H1 (cell line): ENCODE results near the gene MYRF. TPM values are rescaled to one million over a fixed set of nuclear protein-coding genes. Genes with fewer than 3 reads are reported as not detected.

Source experiments
- CTCF ChIA-PET: fragments of 300-600 bp; sonication (Branson Sonifier 250); formaldehyde crosslinking; loops from one replicate; lab custom pipeline; 2021; ENCODE audit not compliant: partially characterized antibody; lab: Charles Lee
- POLR2A ChIA-PET: fragments of 300-600 bp; sonication (Branson Sonifier 250); formaldehyde crosslinking; loops from one replicate; lab custom pipeline; 2021; ENCODE audit warnings: inconsistent platforms; ENCODE audit not compliant: partially characterized antibody; lab: Charles Lee
- DNase-seq, 2 experiments: peaks; one replicate each; pipeline versions ENCODE4 v3.0.0 to v3.0.0-alpha.2; 2010 to 2022; ENCODE audit warnings: low spot score in 2 of 2, low read depth in 1 of 2, mixed read lengths in 1 of 2
- FAIRE-seq: peaks from 2 replicates; lab custom pipeline; 2011; peaks lifted over from hg19 to GRCh38; lab: Jason Lieb, UNC
- H2AFZ ChIP-seq: 2 replicates; pipeline ENCODE4 v1.8.1; 2012; ENCODE audit warnings: low read length, inconsistent platforms
- H2AK5ac ChIP-seq: 2 replicates; pipeline ENCODE4 v1.6.1; 2013; ENCODE audit warnings: low read depth, low read length
- H2BK120ac ChIP-seq: replicated peaks from 2 replicates; pipeline ENCODE3; 2013; ENCODE audit warnings: low read depth, low read length, inconsistent platforms
- H2BK12ac ChIP-seq: 2 replicates; pipeline ENCODE4 v1.6.1; 2013; ENCODE audit warnings: low read depth, low read length
- H2BK15ac ChIP-seq: 2 replicates; pipeline ENCODE4 v1.6.1; 2013; ENCODE audit warnings: low read length
- H2BK20ac ChIP-seq: 2 replicates; pipeline ENCODE4 v1.6.1; 2013; ENCODE audit warnings: low read length
- H2BK5ac ChIP-seq: 2 replicates; pipeline ENCODE4 v1.6.1; 2013; ENCODE audit warnings: low read depth, low read length
- H3K14ac ChIP-seq: 2 replicates; pipeline ENCODE4 v1.6.1; 2013; ENCODE audit warnings: inconsistent platforms; ENCODE audit not compliant: insufficient read length
- H3K18ac ChIP-seq: 2 replicates; pipeline ENCODE4 v1.6.1; 2013; ENCODE audit warnings: low read length; ENCODE audit errors: extremely low read depth
- H3K23ac ChIP-seq: 2 replicates; pipeline ENCODE4 v1.6.1; 2013; ENCODE audit warnings: inconsistent platforms; ENCODE audit not compliant: insufficient read length
- H3K23me2 ChIP-seq: 2 replicates; pipeline ENCODE4 v1.6.1; 2013; ENCODE audit warnings: low read depth, low read length
- H3K27ac ChIP-seq: 2 replicates; pipeline ENCODE4 v1.6.1; 2011; ENCODE audit warnings: low read depth, low read length, inconsistent platforms
- H3K27me3 ChIP-seq, 4 experiments: replicated peaks in 1 of 4; 1 replicate in 1 of 4; 2 replicates in 3 of 4; pipeline versions ENCODE4 v1.6.1 to v1.8.1; 2011 to 2013; ENCODE audit warnings: low read length in 3 of 4, mild to moderate bottlenecking in 3 of 4, inconsistent platforms in 2 of 4, mixed read lengths in 2 of 4, moderate library complexity in 1 of 4; ENCODE audit not compliant: control insufficient read depth in 3 of 4, insufficient read depth in 3 of 4; ENCODE audit errors: extremely low read depth in 1 of 4
- H3K36me3 ChIP-seq, 4 experiments: 2 replicates each; pipeline versions ENCODE4 v1.6.1 to v1.8.1; 2011 to 2013; ENCODE audit warnings: mild to moderate bottlenecking in 4 of 4, low read length in 3 of 4, moderate library complexity in 2 of 4, control low read depth in 1 of 4, inconsistent platforms in 1 of 4; ENCODE audit not compliant: insufficient read depth in 4 of 4, control insufficient read depth in 2 of 4
- H3K4ac ChIP-seq: replicated peaks from 2 replicates; pipeline ENCODE3; 2013; ENCODE audit warnings: low read length, low read depth, mixed read lengths, inconsistent platforms; ENCODE audit not compliant: insufficient read length
- H3K4me1 ChIP-seq, 4 experiments: replicated peaks in 1 of 4; 1 replicate in 1 of 4; 2 replicates in 3 of 4; pipeline versions ENCODE4 v1.6.1 to v1.8.1; 2011 to 2013; ENCODE audit warnings: low read length in 3 of 4, inconsistent platforms in 2 of 4, mixed read lengths in 1 of 4; ENCODE audit not compliant: insufficient read depth in 4 of 4, control insufficient read depth in 3 of 4
- H3K4me2 ChIP-seq, 2 experiments: 2 replicates each; pipeline versions ENCODE4 v1.6.1 to v1.8.1; 2011 to 2013; ENCODE audit warnings: low read depth in 2 of 2, low read length in 2 of 2, control low read depth in 1 of 2, inconsistent platforms in 1 of 2, mild to moderate bottlenecking in 1 of 2; ENCODE audit not compliant: insufficient read depth in 1 of 2
- H3K4me3 ChIP-seq, 4 experiments: fragments of 200-600, 300-600 bp in 1 of 4; sonication (generic), shearing (Covaris generic), sonication (Bioruptor Twin) in 1 of 4; 2 replicates each; pipeline versions ENCODE4 v1.5.1 to v1.8.1; 2011 to 2016; ENCODE audit warnings: low read length in 4 of 4, low read depth in 3 of 4, control low read depth in 2 of 4, inconsistent platforms in 2 of 4, mild to moderate bottlenecking in 2 of 4, mixed read lengths in 1 of 4, moderate library complexity in 1 of 4; ENCODE audit not compliant: insufficient read depth in 2 of 4; ENCODE audit errors: extremely low read depth in 1 of 4
- H3K56ac ChIP-seq: replicated peaks from 2 replicates; pipeline ENCODE3; 2013; ENCODE audit warnings: low read depth, mild to moderate bottlenecking, mixed read lengths, low read length, inconsistent platforms; ENCODE audit not compliant: insufficient read length
- H3K79me1 ChIP-seq: 2 replicates; pipeline ENCODE4 v1.6.1; 2013; ENCODE audit warnings: low read depth, low read length, control low read depth
- H3K79me2 ChIP-seq, 2 experiments: 2 replicates each; pipeline versions ENCODE4 v1.6.1 to v1.8.1; 2012 to 2013; ENCODE audit warnings: low read length in 2 of 2, mild to moderate bottlenecking in 2 of 2, inconsistent platforms in 1 of 2; ENCODE audit not compliant: insufficient read depth in 2 of 2, control insufficient read depth in 1 of 2
- H3K9ac ChIP-seq, 4 experiments: replicated peaks in 1 of 4; 1 replicate in 1 of 4; 2 replicates in 3 of 4; pipeline versions ENCODE4 v1.6.1 to v1.8.1; 2011 to 2013; ENCODE audit warnings: low read depth in 3 of 4, low read length in 3 of 4, control low read depth in 2 of 4, mild to moderate bottlenecking in 2 of 4, moderate library complexity in 2 of 4, inconsistent platforms in 1 of 4; ENCODE audit errors: extremely low read depth in 1 of 4
- H3K9me3 ChIP-seq, 2 experiments: 2 replicates each; pipeline versions ENCODE4 v1.6.1 to v1.8.1; 2012 to 2013; ENCODE audit warnings: mild to moderate bottlenecking in 2 of 2, moderate library complexity in 2 of 2, control low read depth in 1 of 2, inconsistent platforms in 1 of 2, low read depth in 1 of 2, low read length in 1 of 2, mixed read lengths in 1 of 2; ENCODE audit not compliant: insufficient read depth in 2 of 2
- H4K20me1 ChIP-seq, 2 experiments: replicated peaks in 1 of 2; 2 replicates each; pipeline versions ENCODE3 to v1.8.1; 2011 to 2013; ENCODE audit warnings: inconsistent platforms in 2 of 2, low read length in 2 of 2, mild to moderate bottlenecking in 1 of 2; ENCODE audit not compliant: insufficient read depth in 2 of 2, control insufficient read depth in 1 of 2
- H4K5ac ChIP-seq: 2 replicates; pipeline ENCODE4 v1.6.1; 2013; ENCODE audit warnings: low read length, low read depth, mixed read lengths, inconsistent platforms; ENCODE audit not compliant: insufficient read length
- H4K8ac ChIP-seq: 2 replicates; pipeline ENCODE4 v1.8.0; 2013; ENCODE audit warnings: mild to moderate bottlenecking, moderate library complexity, low read length, inconsistent platforms; ENCODE audit not compliant: insufficient read depth; ENCODE audit errors: extremely low read depth
- H4K91ac ChIP-seq: replicated peaks from 2 replicates; pipeline ENCODE3; 2013; ENCODE audit warnings: low read length, mixed read lengths, inconsistent platforms; ENCODE audit not compliant: insufficient read length
- ATF3 ChIP-seq: IDR thresholded peaks from 2 replicates; pipeline ENCODE4 v1.6.1; 2011; ENCODE audit warnings: low read depth, mild to moderate bottlenecking, low read length; ENCODE audit not compliant: insufficient read depth
- BRCA1 ChIP-seq: IDR thresholded peaks from 2 replicates; pipeline ENCODE4 v1.6.1; 2012; ENCODE audit warnings: low read depth, low read length, improper control_type of control experiment
- CBX5 ChIP-seq: fragments of 300-800, 300-1000 bp; sonication (generic); IDR thresholded peaks from 2 replicates; pipeline ENCODE4 v1.7.1; 2016; ENCODE audit warnings: antibody characterized with exemption, low read length, low read depth
- CEBPB ChIP-seq: IDR thresholded peaks from 2 replicates; pipeline ENCODE4 v1.6.1; 2012; ENCODE audit warnings: low read depth, low read length
- CREB1 ChIP-seq: IDR thresholded peaks from 2 replicates; pipeline ENCODE4 v1.6.1; 2012; ENCODE audit warnings: inconsistent platforms
- EGR1 ChIP-seq: IDR thresholded peaks from 2 replicates; pipeline ENCODE4 v1.6.1; 2011; ENCODE audit warnings: low read depth, low read length, borderline replicate concordance
- FOSL1 ChIP-seq: IDR thresholded peaks from 2 replicates; pipeline ENCODE4 v1.6.1; 2011; ENCODE audit warnings: mild to moderate bottlenecking, low read depth, low read length, moderate library complexity; ENCODE audit not compliant: insufficient read depth
- KDM5A ChIP-seq: fragments of 200-600 bp; IDR thresholded peaks from 2 replicates; pipeline ENCODE4 v1.7.1; 2012; ENCODE audit warnings: mild to moderate bottlenecking, low read length, inconsistent platforms, mixed read lengths
- PHF8 ChIP-seq: fragments of 200-600 bp; sonication (generic); conservative IDR thresholded peaks from 2 replicates; pipeline ENCODE4 v1.7.1; 2012; ENCODE audit warnings: low read depth, mild to moderate bottlenecking, inconsistent platforms, low read length, moderate library complexity
- RNF2 ChIP-seq: fragments of 200-900, 300-1000 bp; sonication (generic); IDR thresholded peaks from 2 replicates; pipeline ENCODE4 v1.7.1; 2016; ENCODE audit warnings: borderline replicate concordance, low read depth, mild to moderate bottlenecking, antibody characterized with exemption, low read length; ENCODE audit not compliant: poor library complexity, severe bottlenecking; ENCODE audit errors: missing control alignments
- TAF1 ChIP-seq: IDR thresholded peaks from 2 replicates; pipeline ENCODE4 v1.6.1; 2011; ENCODE audit warnings: mild to moderate bottlenecking, low read depth, low read length
- TBP ChIP-seq: IDR thresholded peaks from 2 replicates; pipeline ENCODE4 v1.6.1; 2011; ENCODE audit warnings: low read depth, low read length, improper control_type of control experiment
- TCF12 ChIP-seq: IDR thresholded peaks from 2 replicates; pipeline ENCODE4 v1.6.1; 2011; ENCODE audit warnings: low read depth, mild to moderate bottlenecking, low read length
- WGBS, 2 experiments: shearing (Covaris generic) in 1 of 2; methylation state at CpG; one replicate each; pipeline versions ENCODE4 v1.1.6 to v1.1.7; 2013 to 2015; ENCODE audit warnings: low lambda C conversion rate in 2 of 2, mixed read lengths in 2 of 2, inconsistent platforms in 1 of 2, low coverage in 1 of 2, missing lambda C conversion rate in 1 of 2; ENCODE audit not compliant: insufficient replicate concordance in 2 of 2, insufficient coverage in 1 of 2, insufficient read length in 1 of 2; ENCODE audit errors: extremely low coverage in 1 of 2, missing lambda C conversion rate in 1 of 2; 5-methylcytosine and 5-hydroxymethylcytosine counted together
- polyA plus RNA-seq, 7 experiments: library from polyadenylated mRNA; depleted of rRNA in 3 of 7; stranded (reverse) in 5 of 7; unstranded in 2 of 7; fragments of >200 nt in 5 of 7; fragments of 200-250 nt in 2 of 7; gene quantifications; 1 replicate in 5 of 7; 2 replicates in 1 of 7; 4 replicates in 1 of 7; pipeline versions ENCODE4 v1.2.1 to v1.2.3, GENCODE V29; 2011 to 2013; ENCODE audit warnings: missing spikeins in 2 of 7, mixed read lengths in 2 of 7
- total RNA-seq: library from RNA; stranded (reverse); fragmentation: NEBNext Ultra II Directional; extraction: Animal tissue kit (Norgen Biotek cat#: 25700); gene quantifications from 2 replicates; pipeline ENCODE4 v1.2.1, GENCODE V29; 2021

MYRF gene
- total and polyA plus RNA-seq, 2 of the 8 experiments (the other 6 are each of a cell fraction or from before 2014, with no cell fraction given): 6.0 to 6.1 TPM

GRCh38 chr11:61810671-61811175 lies 58.3 kb downstream of the MYRF start:
- ChIA-PET CTCF (interaction anchor here (1.7 to 10.2 kb wide), 2 partner anchors 11 to 18 kb away, joined by 4 to 118 read pairs; partner anchors contain the start of gene FADS2), POLR2A (interaction anchor here (13.1 to 16.2 kb wide), 2 partner anchors 13 to 17 kb away, joined by 210 to 354 read pairs; partner anchors contain the start of genes FADS2, FEN1 and TMEM258)
- H3K9me3 ChIP-seq: peaks cover 0 to 2% of the 10 kb centered on the region in 2 experiments; a peak in 1 of 4 replicates
- H3K79me2 ChIP-seq: peaks cover 0 to 14% of the 10 kb centered on the region in 2 experiments; a peak in 1 of 4 replicates
- peaks cover 40 to 82% (median 65%) of the 10 kb centered on the region in 4 experiments for H3K36me3 ChIP-seq
- H3K14ac ChIP-seq: no peak overlapping the region
- H2AFZ ChIP-seq: no peak overlapping the region
- peaks cover 4% of the 10 kb centered on the region; the same call in 1 of the 2 replicates for H3K23me2 ChIP-seq
- no peak overlapping the region for H2AK5ac ChIP-seq
- no peak overlapping the region for H3K4ac ChIP-seq
- H3K9ac ChIP-seq: no peak overlapping the region
- no peak overlapping the region for H2BK5ac ChIP-seq
- 89% methylated on average over 8 of the region's 8 CpGs; no CpG with 5 or more reads in 1 of the 2 experiments for WGBS, 2 experiments
- no peak overlapping the region for H3K27ac ChIP-seq
- peaks cover 0 to 10% of the 10 kb centered on the region in 2 experiments for H4K20me1 ChIP-seq
- no peak overlapping the region for H4K91ac ChIP-seq
- FAIRE-seq (no peak), DNase-seq (no peak)
- peaks cover 0 to 6% (median 1%) of the 10 kb centered on the region in 4 experiments; a peak in 3 of 7 replicates for H3K4me1 ChIP-seq
- H2BK12ac ChIP-seq: no peak overlapping the region
- H2BK20ac ChIP-seq: no peak overlapping the region
- no peak overlapping the region for H2BK15ac ChIP-seq
- no peak overlapping the region for H2BK120ac ChIP-seq
- no peak overlapping the region for H3K56ac ChIP-seq
- no peak overlapping the region for H3K4me3 ChIP-seq
- no peak overlapping the region for H3K4me2 ChIP-seq
- no peak overlapping the region for H3K18ac ChIP-seq
- H3K23ac ChIP-seq: no peak overlapping the region
- H4K5ac ChIP-seq: no peak overlapping the region
- no peaks in the 10 kb centered on the region for H3K27me3 ChIP-seq
- no peak overlapping the region for H4K8ac ChIP-seq
- peaks cover 6% of the 10 kb centered on the region for H3K79me1 ChIP-seq
- TF ChIP-seq ATF3 (no peak), TAF1 (no peak), KDM5A (no peak), CREB1 (no peak), CEBPB (no peak), TCF12 (no peak), BRCA1 (no peak), EGR1 (no peak), RNF2 (no peak), FOSL1 (no peak), TBP (no peak), CBX5 (no peak), PHF8 (no peak)
